Glutamatergic neuron (in vitro differentiated cells): ENCODE data around the gene QSOX1. TPM values are rescaled to one million over a fixed set of nuclear protein-coding genes. Genes with fewer than 3 reads are reported as not detected.

ENCODE experiments used
- DNase-seq: peaks from one replicate; pipeline ENCODE4 v3.0.0; 2022
- H3K27ac Mint-ChIP-seq: one replicate; pipeline ENCODE4 v1.8.0; 2020; ENCODE audit warnings: mild to moderate bottlenecking, mixed read lengths, inconsistent platforms; ENCODE audit not compliant: unreplicated experiment
- H3K27me3 Mint-ChIP-seq: one replicate; pipeline ENCODE4 v1.8.0; 2020; ENCODE audit warnings: mild to moderate bottlenecking, moderate library complexity, mixed read lengths, inconsistent platforms; ENCODE audit not compliant: unreplicated experiment
- H3K36me3 Mint-ChIP-seq: one replicate; pipeline ENCODE4 v1.8.0; 2020; ENCODE audit warnings: mild to moderate bottlenecking, mixed read lengths, inconsistent platforms; ENCODE audit not compliant: unreplicated experiment
- H3K4me1 Mint-ChIP-seq: one replicate; pipeline ENCODE4 v1.8.0; 2020; ENCODE audit warnings: mild to moderate bottlenecking, low read depth, mixed read lengths, inconsistent platforms; ENCODE audit not compliant: unreplicated experiment
- H3K4me3 Mint-ChIP-seq: one replicate; pipeline ENCODE4 v1.8.0; 2020; ENCODE audit warnings: mild to moderate bottlenecking, mixed read lengths, inconsistent platforms; ENCODE audit not compliant: unreplicated experiment
- H3K9me3 Mint-ChIP-seq: one replicate; pipeline ENCODE4 v1.8.0; 2020; ENCODE audit warnings: mild to moderate bottlenecking, moderate library complexity, mixed read lengths, inconsistent platforms; ENCODE audit not compliant: unreplicated experiment
- total RNA-seq: library from RNA; stranded (reverse); fragmentation: NEBNext Ultra II Directional; extraction: Animal tissue kit (Norgen Biotek cat#: 25700); gene quantifications from one replicate; pipeline ENCODE4 v1.2.1, GENCODE V29; 2021; ENCODE audit not compliant: unreplicated experiment
- TF ChIP-seq, protein P1 (sequence below): fragments of 200-600 bp; sonication (generic); IDR thresholded peaks from one replicate; pipeline ENCODE4 v1.5.0; 2021; ENCODE audit not compliant: partially characterized antibody, unreplicated experiment

The QSOX1 gene
- total RNA-seq, 1 donor from 2014 or later: 46.1 TPM

DNA sequence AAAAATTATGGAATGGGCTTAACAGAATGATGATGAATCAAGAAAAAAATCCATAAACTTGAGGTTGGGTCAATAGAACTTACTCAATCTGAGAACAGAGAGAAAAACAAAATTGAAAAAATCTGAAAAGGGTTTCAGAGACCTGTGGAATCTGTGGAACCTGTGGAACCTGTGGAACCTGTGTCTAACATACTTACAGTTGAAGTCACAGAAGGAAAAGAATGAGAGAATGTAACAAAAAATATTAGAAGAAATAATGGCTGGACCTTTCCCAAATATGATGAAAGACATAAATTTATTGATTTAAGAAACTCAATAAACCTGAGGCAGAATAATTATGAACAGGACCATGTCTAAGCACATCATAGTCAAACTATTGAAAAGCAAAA, 17.7 kb upstream of the QSOX1 start:
- H3K4me1 Mint-ChIP-seq: no peaks in the 10 kb centered on the region
- H3K9me3 Mint-ChIP-seq: no peaks in the 10 kb centered on the region
- TF ChIP-seq, protein P1, sequence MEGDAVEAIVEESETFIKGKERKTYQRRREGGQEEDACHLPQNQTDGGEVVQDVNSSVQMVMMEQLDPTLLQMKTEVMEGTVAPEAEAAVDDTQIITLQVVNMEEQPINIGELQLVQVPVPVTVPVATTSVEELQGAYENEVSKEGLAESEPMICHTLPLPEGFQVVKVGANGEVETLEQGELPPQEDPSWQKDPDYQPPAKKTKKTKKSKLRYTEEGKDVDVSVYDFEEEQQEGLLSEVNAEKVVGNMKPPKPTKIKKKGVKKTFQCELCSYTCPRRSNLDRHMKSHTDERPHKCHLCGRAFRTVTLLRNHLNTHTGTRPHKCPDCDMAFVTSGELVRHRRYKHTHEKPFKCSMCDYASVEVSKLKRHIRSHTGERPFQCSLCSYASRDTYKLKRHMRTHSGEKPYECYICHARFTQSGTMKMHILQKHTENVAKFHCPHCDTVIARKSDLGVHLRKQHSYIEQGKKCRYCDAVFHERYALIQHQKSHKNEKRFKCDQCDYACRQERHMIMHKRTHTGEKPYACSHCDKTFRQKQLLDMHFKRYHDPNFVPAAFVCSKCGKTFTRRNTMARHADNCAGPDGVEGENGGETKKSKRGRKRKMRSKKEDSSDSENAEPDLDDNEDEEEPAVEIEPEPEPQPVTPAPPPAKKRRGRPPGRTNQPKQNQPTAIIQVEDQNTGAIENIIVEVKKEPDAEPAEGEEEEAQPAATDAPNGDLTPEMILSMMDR: no peak
- H3K27ac Mint-ChIP-seq: no peak overlapping the region
- H3K36me3 Mint-ChIP-seq: no peaks in the 10 kb centered on the region
- H3K4me3 Mint-ChIP-seq: no peak overlapping the region
- peaks cover 2% of the 10 kb centered on the region for H3K27me3 Mint-ChIP-seq
- no peak for DNase-seq

DNA sequence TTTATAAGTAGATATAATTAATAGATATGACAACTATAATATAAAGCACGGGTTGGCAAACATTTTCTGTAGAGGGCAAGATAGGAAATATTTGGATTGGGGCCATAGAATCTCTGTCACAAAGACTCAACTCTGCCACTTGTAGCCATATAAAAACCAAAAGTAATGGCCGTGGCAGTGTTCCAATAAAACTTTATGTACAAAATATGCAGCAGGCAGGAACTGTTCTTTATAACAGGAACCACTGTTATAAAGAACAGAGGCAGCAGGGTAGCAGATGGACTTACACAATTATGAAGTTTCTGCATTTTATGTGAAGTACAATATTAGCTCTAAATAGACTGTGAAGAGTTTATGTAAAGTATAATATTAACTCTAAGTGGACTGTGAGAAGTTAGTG, 16.9 kb upstream of the QSOX1 start:
- no peak overlapping the region for H3K27ac Mint-ChIP-seq

DNA sequence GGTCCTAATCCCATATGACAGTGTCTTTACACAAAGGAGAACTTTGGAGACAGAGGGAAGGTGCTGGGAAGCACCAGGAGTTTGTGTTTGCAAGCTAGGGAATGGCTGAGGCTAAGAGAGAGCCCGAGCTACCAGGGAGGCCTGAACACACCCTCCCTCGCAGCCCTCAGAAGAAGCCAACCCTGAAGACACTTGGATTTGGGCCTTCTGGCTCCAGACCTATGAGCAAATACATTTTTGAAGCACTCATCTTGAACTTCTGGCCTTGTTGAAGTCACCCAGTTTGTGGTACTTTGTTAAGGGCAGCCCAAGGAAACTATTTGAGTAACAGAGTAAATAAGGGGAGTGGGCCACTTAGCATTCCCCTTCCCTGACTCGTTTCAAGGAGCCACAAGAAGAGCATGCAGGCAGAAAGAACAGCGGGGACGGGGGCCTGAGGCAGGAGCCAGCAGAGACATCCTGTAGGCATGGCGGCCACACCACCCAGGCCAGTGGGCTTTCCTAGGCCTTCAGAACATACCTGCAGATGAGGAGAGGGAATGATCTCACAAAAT, 13.2 kb upstream of the QSOX1 start:
- no peaks in the 10 kb centered on the region for H3K4me1 Mint-ChIP-seq
- TF ChIP-seq, protein P1: no peak
- H3K27me3 Mint-ChIP-seq: peaks cover 1% of the 10 kb centered on the region
- H3K4me3 Mint-ChIP-seq: no peak overlapping the region
- H3K36me3 Mint-ChIP-seq: no peaks in the 10 kb centered on the region
- no peak for DNase-seq
- no peak overlapping the region for H3K27ac Mint-ChIP-seq
- H3K9me3 Mint-ChIP-seq: no peaks in the 10 kb centered on the region

More for the DNA sequence above, 16.9 kb upstream of the QSOX1 start:
- peaks cover 1% of the 10 kb centered on the region for H3K27me3 Mint-ChIP-seq
- DNase-seq: no peak
- H3K4me3 Mint-ChIP-seq: no peak overlapping the region
- TF ChIP-seq, protein P1: no peak
- no peaks in the 10 kb centered on the region for H3K9me3 Mint-ChIP-seq
- H3K4me1 Mint-ChIP-seq: no peaks in the 10 kb centered on the region
- H3K36me3 Mint-ChIP-seq: no peaks in the 10 kb centered on the region

DNA sequence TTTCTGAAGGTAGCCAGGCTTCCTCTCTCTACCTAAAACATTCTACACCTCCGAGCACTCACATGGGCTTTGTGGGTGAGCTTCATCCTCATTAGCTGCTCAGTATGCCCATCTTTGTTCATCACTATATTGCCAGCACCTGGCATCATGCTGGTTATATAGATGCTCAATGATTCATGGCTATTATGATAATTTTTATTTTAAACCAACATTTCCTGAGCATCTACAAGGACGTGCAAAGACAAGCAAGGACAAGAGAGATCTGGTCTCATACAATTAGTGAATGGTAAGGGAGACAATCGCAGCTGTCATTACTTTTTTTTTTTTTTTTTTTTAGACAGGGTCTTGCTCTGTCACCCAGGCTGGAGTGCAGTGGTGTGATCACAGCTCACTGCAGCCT, 11.3 kb upstream of the QSOX1 start:
- no peaks in the 10 kb centered on the region for H3K27me3 Mint-ChIP-seq
- DNase-seq: no peak
- H3K27ac Mint-ChIP-seq: no peak overlapping the region
- H3K4me3 Mint-ChIP-seq: no peak overlapping the region
- no peaks in the 10 kb centered on the region for H3K4me1 Mint-ChIP-seq
- H3K9me3 Mint-ChIP-seq: no peaks in the 10 kb centered on the region
- TF ChIP-seq, protein P1: no peak
- H3K36me3 Mint-ChIP-seq: no peaks in the 10 kb centered on the region

DNA sequence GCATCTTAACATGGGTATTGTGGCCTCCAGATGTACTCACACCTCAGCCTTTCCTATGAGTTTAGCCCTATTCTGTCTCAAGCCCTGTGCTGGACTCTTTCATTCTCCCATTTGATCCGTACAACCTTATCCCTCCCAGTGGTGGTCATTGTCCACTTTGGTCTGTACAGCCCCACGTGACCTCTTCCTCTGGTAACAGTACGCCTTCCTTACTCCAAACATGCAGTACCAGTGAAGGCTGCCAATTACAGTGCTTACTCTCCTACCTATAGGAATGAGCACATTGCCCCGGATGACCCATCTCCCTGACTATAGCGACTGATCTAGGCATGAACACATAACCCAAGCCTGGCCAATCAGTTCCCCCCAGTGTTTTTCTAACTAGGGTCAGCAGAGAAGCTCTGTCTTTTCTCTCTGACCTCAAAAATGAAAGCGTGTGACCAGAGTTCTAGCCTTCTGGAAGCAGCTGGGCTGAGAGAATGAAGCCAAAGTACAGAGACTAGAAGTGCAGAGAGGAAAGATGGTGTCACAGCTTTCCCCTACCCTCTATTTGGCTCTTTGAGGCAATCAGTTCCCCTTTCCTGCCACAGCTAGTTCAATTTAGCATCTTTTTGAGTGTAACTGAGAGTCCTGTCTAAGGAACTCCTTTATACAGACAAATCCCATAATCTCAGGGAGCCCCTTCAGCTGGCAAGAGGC, 9.9 kb upstream of the QSOX1 start:
- H3K27ac Mint-ChIP-seq: no peak overlapping the region
- DNase-seq: no peak
- H3K4me3 Mint-ChIP-seq: no peak overlapping the region
- H3K4me1 Mint-ChIP-seq: no peaks in the 10 kb centered on the region
- no peaks in the 10 kb centered on the region for H3K9me3 Mint-ChIP-seq
- no peaks in the 10 kb centered on the region for H3K36me3 Mint-ChIP-seq
- no peaks in the 10 kb centered on the region for H3K27me3 Mint-ChIP-seq
- TF ChIP-seq, protein P1: no peak
